ENCODE results near the gene OLFML3. TPM values are rescaled to one million over a fixed set of nuclear protein-coding genes. Genes with fewer than 3 reads are reported as not detected.

The OLFML3 gene, protein sequence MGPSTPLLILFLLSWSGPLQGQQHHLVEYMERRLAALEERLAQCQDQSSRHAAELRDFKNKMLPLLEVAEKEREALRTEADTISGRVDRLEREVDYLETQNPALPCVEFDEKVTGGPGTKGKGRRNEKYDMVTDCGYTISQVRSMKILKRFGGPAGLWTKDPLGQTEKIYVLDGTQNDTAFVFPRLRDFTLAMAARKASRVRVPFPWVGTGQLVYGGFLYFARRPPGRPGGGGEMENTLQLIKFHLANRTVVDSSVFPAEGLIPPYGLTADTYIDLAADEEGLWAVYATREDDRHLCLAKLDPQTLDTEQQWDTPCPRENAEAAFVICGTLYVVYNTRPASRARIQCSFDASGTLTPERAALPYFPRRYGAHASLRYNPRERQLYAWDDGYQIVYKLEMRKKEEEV
- total RNA-seq (10 to 100 TPM; 19.8 to 96.1 TPM), polyA plus RNA-seq (10 to 100 TPM; 17.3 to 20.4 TPM)
- long read RNA-seq, donor 1, transcript OLFML3-201 (3 exons, 1,780 nt), result major isoform, 28 of 32 reads
- long read RNA-seq, donor 1, partial matches to known transcripts, result 3 of 32 reads
- long read RNA-seq, donor 1, other reads (novel, unspliced or antisense), result 1 of 32 reads
- long read RNA-seq, donor 2, transcript OLFML3-201 (3 exons, 1,780 nt), result major isoform, 17 of 27 reads
- long read RNA-seq, donor 2, partial matches to known transcripts, result 9 of 27 reads
- long read RNA-seq, donor 2, other reads (novel, unspliced or antisense), result 0 of 27 reads

DNA sequence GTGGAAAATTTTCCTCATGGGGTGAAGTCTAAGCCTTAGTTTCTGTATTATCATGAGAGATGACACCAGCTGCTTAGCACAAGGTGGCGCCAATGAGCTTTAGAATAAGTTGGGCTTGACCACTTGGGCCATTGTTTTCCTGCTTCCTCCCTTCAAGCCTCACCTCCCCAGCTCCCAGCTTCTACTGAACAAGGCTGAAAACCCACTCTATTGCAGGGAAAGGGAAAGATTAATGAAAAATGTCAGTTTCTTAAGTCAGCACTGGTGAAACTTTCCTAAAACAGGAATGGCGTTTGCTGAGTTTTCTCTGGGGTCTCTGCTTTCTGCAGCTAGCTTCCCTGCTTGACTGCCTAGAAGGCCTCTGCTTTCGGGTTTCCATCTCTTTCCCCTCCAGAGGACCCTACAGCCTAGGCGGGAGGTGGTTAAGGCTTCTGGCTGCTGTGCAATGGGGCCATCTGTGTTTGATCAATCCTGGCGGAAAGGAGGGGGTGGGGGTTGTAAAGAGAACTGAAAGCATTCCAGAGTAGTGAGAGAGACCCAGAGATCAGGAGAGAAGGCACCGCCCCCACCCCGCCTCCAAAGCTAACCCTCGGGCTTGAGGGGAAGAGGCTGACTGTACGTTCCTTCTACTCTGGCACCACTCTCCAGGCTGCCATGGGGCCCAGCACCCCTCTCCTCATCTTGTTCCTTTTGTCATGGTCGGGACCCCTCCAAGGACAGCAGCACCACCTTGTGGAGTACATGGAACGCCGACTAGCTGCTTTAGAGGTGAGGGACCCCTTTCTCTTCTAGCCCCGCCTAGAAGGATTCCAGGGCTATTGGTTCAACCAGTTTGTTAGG, at the start of gene OLFML3:
OLFML3 (plus strand) TSS at position 612 of the 840 bp plus-strand sequence; CDS start at position 655, 43 bp downstream.
- DNase-seq (peak; percentile 91 to 93), ATAC-seq (ENCODE audit: low FRiP score) (peak; percentile 81)
- H3K36me3 ChIP-seq (ENCODE audit: control insufficient read depth in 1 of 2, insufficient read depth in 2 of 2, low read length in 1 of 2), result no peaks in the 10 kb centered on the region
- 5 to 9% methylated on average over 13 of the region's 13 CpGs for WGBS, 2 donors
- H3K27me3 ChIP-seq (ENCODE audit: control insufficient read depth in 1 of 2, insufficient read depth in 2 of 2, low read length in 1 of 2), result no peaks in the 10 kb centered on the region
- intact Hi-C loops (cut with DNase I), result loop anchor here in 1 of 2 donors (2.0 kb wide), 1 partner anchor 304 kb away; no protein-coding TSS in a partner anchor
- peak within 1 kb of the TSS in 1 of 2 donors; percentile 83 for H3K27ac ChIP-seq (ENCODE audit: low read depth in 1 of 2, low read length in 2 of 2)
- H3K4me3 ChIP-seq (ENCODE audit: low read length in 2 of 2), result peak within 1 kb of the TSS; percentile 1 to 48
- H3K9me3 ChIP-seq (ENCODE audit: control insufficient read depth, low read length), result no peaks in the 10 kb centered on the region
- no peaks in the 10 kb centered on the region for H3K4me1 ChIP-seq (ENCODE audit: control insufficient read depth in 1 of 2, insufficient read depth in 2 of 2, low read length in 2 of 2)

DNA sequence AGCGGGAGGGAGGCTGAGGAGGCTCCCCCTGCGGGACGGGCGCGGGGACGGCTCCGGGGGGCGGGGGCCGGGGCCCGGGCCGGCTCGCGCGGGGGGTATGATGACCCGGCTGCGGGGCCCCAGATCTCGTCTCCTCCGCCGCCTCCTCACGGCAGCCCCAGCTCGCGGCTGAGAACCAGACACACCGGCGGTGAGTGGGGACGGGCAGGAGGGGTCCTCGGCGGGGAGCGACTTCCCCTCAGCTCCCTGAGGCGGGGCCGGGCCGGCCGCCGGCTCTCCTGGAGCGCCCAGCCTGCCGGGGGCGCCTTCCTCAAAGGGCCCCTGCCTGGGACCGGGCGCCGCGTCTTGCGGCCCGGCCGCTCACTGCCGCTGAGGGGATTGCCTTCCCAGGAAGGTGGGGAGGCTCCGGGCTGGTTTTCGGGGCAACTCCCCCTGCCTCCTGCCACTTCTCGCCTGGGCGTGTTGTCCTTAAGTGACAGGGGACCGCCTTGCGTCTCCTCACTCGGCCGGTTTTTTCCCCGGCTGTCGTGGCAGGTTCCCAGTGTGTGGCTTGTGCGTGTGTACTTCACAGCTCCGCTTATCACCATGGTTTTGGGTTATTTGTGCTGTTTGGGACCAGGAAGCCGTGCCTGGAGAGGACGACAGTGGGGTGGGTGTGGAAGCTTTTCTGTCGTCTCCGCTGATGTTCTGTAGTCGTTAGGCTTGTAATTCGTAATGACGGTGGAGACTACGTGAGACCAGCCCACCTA, 49.4 kb upstream of the OLFML3 start:
- H3K4me1 ChIP-seq (ENCODE audit: control insufficient read depth in 1 of 2, insufficient read depth in 2 of 2, low read length in 2 of 2), result no peaks in the 10 kb centered on the region
- H3K27me3 ChIP-seq (ENCODE audit: control insufficient read depth in 1 of 2, insufficient read depth in 2 of 2, low read length in 1 of 2), result no peaks in the 10 kb centered on the region
- DNase-seq (peak; percentile 68 to 85), ATAC-seq (ENCODE audit: low FRiP score) (peak; percentile 61)
- intact Hi-C loops (cut with DNase I), result loop anchor here (1.0 to 10.0 kb wide), 3 partner anchors 17 to 95 kb away; partner anchors contain the start of gene DCLRE1B (in 2 of the 2)
- peak overlapping the region; percentile 78 for H3K4me3 ChIP-seq (ENCODE audit: low read length in 2 of 2)
- H3K9me3 ChIP-seq (ENCODE audit: control insufficient read depth, low read length), result no peaks in the 10 kb centered on the region
- peak overlapping the region; percentile 11 to 79 for H3K27ac ChIP-seq (ENCODE audit: low read depth in 1 of 2, low read length in 2 of 2)
- no peaks in the 10 kb centered on the region for H3K36me3 ChIP-seq (ENCODE audit: control insufficient read depth in 1 of 2, insufficient read depth in 2 of 2, low read length in 1 of 2)
- WGBS, 2 donors, result 0 to 1% methylated on average over 38 to 64 of the region's 64 CpGs

DNA sequence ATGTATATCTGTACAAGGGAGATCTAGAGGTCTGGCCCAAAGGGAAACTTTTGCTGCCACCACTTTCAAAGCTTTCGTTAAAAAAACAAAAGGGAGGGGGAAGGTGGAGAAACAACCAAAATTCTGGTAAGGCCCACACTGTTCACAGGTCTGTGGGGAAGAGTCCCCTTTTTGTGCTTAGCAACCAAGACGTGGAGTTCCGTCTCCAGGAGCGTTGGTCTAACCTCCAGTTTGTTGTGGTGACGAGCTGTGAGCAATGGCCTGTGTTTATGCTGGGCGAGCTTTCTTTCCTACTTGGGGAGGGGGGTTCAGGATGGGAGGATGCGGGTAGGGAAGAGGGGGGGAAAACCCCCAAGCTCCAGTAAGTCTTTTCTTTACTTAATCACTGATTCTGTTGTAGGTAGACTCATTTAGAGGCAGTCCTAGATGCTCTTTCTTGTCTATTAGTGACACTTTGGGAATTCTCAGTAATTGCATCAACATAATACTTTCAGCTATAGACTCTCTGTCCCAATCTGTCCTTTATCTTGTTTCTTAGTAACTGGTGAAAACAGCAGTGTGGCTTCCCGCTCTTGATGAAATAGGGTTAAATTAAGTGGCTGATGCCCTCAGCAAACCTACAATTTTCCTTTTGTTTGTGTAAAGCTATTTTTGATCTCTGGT, 48.6 kb upstream of the OLFML3 start:
- no peaks in the 10 kb centered on the region for H3K36me3 ChIP-seq (ENCODE audit: control insufficient read depth in 1 of 2, insufficient read depth in 2 of 2, low read length in 1 of 2)
- WGBS, 2 donors, result 0 to 1% methylated on average over 8 of the region's 8 CpGs
- H3K9me3 ChIP-seq (ENCODE audit: control insufficient read depth, low read length), result no peaks in the 10 kb centered on the region
- intact Hi-C loops (cut with DNase I), result loop anchor here in 1 of 2 donors (1.0 kb wide), 1 partner anchor 25 kb away; the partner anchor contains the start of gene DCLRE1B
- peak overlapping the region; percentile 11 to 79 for H3K27ac ChIP-seq (ENCODE audit: low read depth in 1 of 2, low read length in 2 of 2)
- H3K4me1 ChIP-seq (ENCODE audit: control insufficient read depth in 1 of 2, insufficient read depth in 2 of 2, low read length in 2 of 2), result no peaks in the 10 kb centered on the region
- no peaks in the 10 kb centered on the region for H3K27me3 ChIP-seq (ENCODE audit: control insufficient read depth in 1 of 2, insufficient read depth in 2 of 2, low read length in 1 of 2)
- peak in 1 of 2 donors; percentile 59 for DNase-seq
- H3K4me3 ChIP-seq (ENCODE audit: low read length in 2 of 2), result peak overlapping the region; percentile 78
- ATAC-seq (ENCODE audit: low FRiP score), result peak; percentile 64

DNA sequence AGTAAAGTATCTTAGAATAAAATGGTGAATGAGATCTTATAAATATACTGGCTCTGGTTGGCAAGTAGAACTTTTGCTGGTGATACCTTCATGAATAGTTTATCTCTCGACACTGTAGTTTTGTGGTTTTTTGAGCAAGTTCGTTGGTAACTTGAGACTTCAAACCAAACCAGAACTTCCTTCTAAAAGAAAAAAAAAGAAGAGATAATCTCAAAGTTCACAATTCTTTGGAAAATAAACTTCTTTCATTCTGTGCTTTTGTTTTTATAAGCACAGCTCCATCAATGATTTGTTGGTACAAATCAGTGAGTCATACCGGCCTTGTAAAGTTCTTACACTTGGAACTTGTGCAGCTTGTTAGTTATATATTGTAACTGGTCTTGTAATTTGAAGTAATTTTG, 47.8 kb upstream of the OLFML3 start:
- Histone ChIP-seq H3K36me3 (ENCODE audit: control insufficient read depth in 1 of 2, insufficient read depth in 2 of 2, low read length in 1 of 2) (no peaks in the 10 kb centered on the region), H3K27ac (ENCODE audit: low read depth in 1 of 2, low read length in 2 of 2) (no peak overlapping the region), H3K9me3 (ENCODE audit: control insufficient read depth, low read length) (no peaks in the 10 kb centered on the region), H3K27me3 (ENCODE audit: control insufficient read depth in 1 of 2, insufficient read depth in 2 of 2, low read length in 1 of 2) (no peaks in the 10 kb centered on the region), H3K4me3 (ENCODE audit: low read length in 2 of 2) (no peak overlapping the region), H3K4me1 (ENCODE audit: control insufficient read depth in 1 of 2, insufficient read depth in 2 of 2, low read length in 2 of 2) (no peaks in the 10 kb centered on the region)
- ATAC-seq (ENCODE audit: low FRiP score), result no peak
- 2 to 4% methylated on average over 3 of the region's 3 CpGs for WGBS, 2 donors
- intact Hi-C loops (cut with DNase I), result no loop called here
- DNase-seq, result no peak

DNA sequence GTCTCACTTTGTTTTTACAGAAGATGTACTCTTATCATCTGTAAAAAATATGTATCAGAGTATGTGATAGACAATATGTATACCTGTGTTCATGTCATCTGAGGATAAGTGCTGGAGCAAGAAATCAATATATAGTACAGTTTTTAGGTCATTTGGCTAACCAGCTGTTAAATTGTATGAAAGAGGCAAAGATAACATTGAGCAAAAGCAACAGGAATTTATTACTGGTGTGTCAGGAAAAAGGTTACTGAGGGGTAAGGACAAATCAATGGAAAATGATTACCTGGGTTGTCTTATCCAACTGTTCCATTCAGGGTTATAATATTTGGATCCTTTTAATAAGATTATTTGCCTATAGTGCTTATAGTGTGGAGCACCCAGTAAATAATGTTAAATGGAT, 45.3 kb upstream of the OLFML3 start:
- DNase-seq (no peak), ATAC-seq (ENCODE audit: low FRiP score) (no peak)
- H3K36me3 ChIP-seq (ENCODE audit: control insufficient read depth in 1 of 2, insufficient read depth in 2 of 2, low read length in 1 of 2), result no peaks in the 10 kb centered on the region
- no peaks in the 10 kb centered on the region for H3K9me3 ChIP-seq (ENCODE audit: control insufficient read depth, low read length)
- intact Hi-C loops (cut with DNase I), result no loop called here
- H3K4me3 ChIP-seq (ENCODE audit: low read length in 2 of 2), result no peak overlapping the region
- no peak overlapping the region for H3K27ac ChIP-seq (ENCODE audit: low read depth in 1 of 2, low read length in 2 of 2)
- H3K4me1 ChIP-seq (ENCODE audit: control insufficient read depth in 1 of 2, insufficient read depth in 2 of 2, low read length in 2 of 2), result no peaks in the 10 kb centered on the region
- no peaks in the 10 kb centered on the region for H3K27me3 ChIP-seq (ENCODE audit: control insufficient read depth in 1 of 2, insufficient read depth in 2 of 2, low read length in 1 of 2)

DNA sequence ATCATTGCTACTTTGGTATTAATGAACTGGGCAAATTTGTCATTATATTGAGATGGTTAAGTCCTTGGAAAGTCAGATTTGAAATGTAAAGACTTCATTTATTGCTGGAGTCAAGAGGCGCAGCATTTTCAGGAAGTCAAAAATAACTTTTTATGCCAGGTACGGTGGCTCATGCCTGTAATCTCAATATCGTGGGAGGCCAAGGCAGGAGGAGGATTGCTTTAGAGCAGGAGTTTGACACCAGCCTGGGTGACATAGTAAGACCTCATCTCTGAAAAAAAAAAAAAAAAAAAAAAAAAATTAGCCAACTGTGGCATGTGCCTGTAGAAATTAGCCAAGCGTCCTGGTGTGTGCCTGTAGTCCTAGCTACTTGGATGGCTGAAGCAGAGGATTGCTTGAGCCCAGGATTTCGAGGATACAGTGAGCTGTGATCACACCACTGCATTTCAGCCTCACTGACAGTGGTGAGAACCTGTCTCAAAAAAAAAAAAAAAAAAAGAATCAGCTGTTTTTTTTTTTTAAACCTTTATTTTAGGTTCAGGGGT, 44.7 kb upstream of the OLFML3 start:
- Histone ChIP-seq H3K4me1 (ENCODE audit: control insufficient read depth in 1 of 2, insufficient read depth in 2 of 2, low read length in 2 of 2) (no peaks in the 10 kb centered on the region), H3K27me3 (ENCODE audit: control insufficient read depth in 1 of 2, insufficient read depth in 2 of 2, low read length in 1 of 2) (no peaks in the 10 kb centered on the region), H3K27ac (ENCODE audit: low read depth in 1 of 2, low read length in 2 of 2) (no peak overlapping the region), H3K36me3 (ENCODE audit: control insufficient read depth in 1 of 2, insufficient read depth in 2 of 2, low read length in 1 of 2) (no peaks in the 10 kb centered on the region), H3K9me3 (ENCODE audit: control insufficient read depth, low read length) (no peaks in the 10 kb centered on the region), H3K4me3 (ENCODE audit: low read length in 2 of 2) (no peak overlapping the region)
- DNase-seq (no peak), ATAC-seq (ENCODE audit: low FRiP score) (no peak)
- 72 to 74% methylated on average over 5 of the region's 5 CpGs for WGBS, 2 donors
- intact Hi-C loops (cut with DNase I), result no loop called here

DNA sequence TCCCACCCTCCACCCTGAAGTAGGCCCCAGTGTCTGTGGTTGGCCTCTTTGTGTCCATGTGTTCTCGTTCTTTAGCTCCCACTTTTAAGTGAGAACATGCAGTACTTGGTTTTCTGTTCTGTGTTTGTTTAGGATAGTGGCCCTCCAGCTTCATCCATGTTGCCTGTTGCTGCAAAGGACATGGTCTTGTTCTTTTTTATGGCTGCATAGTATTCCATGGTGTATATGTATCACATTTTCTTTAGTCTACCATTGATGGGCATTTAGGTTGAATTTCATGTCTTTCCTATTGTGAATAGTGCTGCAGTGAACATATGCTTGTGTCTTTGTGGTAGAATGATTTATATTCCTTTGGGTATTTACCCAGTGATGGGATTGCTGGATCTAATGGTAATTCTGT, 44.1 kb upstream of the OLFML3 start:
- no peak overlapping the region for H3K4me3 ChIP-seq (ENCODE audit: low read length in 2 of 2)
- WGBS, 2 donors, result 95 to 96% methylated on average over 1 of the region's 1 CpG
- no peaks in the 10 kb centered on the region for H3K9me3 ChIP-seq (ENCODE audit: control insufficient read depth, low read length)
- H3K27ac ChIP-seq (ENCODE audit: low read depth in 1 of 2, low read length in 2 of 2), result no peak overlapping the region
- DNase-seq (no peak), ATAC-seq (ENCODE audit: low FRiP score) (no peak)
- H3K4me1 ChIP-seq (ENCODE audit: control insufficient read depth in 1 of 2, insufficient read depth in 2 of 2, low read length in 2 of 2), result no peaks in the 10 kb centered on the region
- H3K36me3 ChIP-seq (ENCODE audit: control insufficient read depth in 1 of 2, insufficient read depth in 2 of 2, low read length in 1 of 2), result no peaks in the 10 kb centered on the region
- intact Hi-C loops (cut with DNase I), result no loop called here
- no peaks in the 10 kb centered on the region for H3K27me3 ChIP-seq (ENCODE audit: control insufficient read depth in 1 of 2, insufficient read depth in 2 of 2, low read length in 1 of 2)
